Measurements from ENCODE around the gene PLEKHB1. TPM values are rescaled to one million over a fixed set of nuclear protein-coding genes. Genes with fewer than 3 reads are reported as not detected.

PLEKHB1 gene
- 10 to 100 TPM in 2 of 3 donors, 1 to 10 TPM in 1; 5.8 to 14.0 (median 10.6) TPM for polyA plus RNA-seq

- Mint-ChIP-seq H3K9me3 (no peaks in the 10 kb centered on the region), H3K27me3 (ENCODE audit: low read depth in 3 of 3) (peaks cover 0 to 3% (median 0%) of the 10 kb centered on the region in 3 donors), H3K36me3 (no peaks in the 10 kb centered on the region), H3K4me1 (peaks cover 13 to 15% of the 10 kb centered on the region in 2 donors), H3K4me3 (peak within 1 kb of the TSS in 2 of 5 donors; percentile 32 to 67), H3K27ac (peak within 1 kb of the TSS in 2 of 6 donors; percentile 34 to 60)
- DNase-seq, result no peak
Measured at GRCh38 chr11:73645972-73646631, at the start of gene PLEKHB1. Gene PLEKHB1, plus strand, starts transcription at chr11:73646581. Its CDS starts 28 bp downstream, at chr11:73646609.

GRCh38 chr11:73597336-73597955 is 48.9 kb upstream of the PLEKHB1 start:
- peak overlapping the region; percentile 13 to 95 (median 90) for H3K27ac Mint-ChIP-seq
- no peak for DNase-seq
- H3K9me3 Mint-ChIP-seq, result no peaks in the 10 kb centered on the region
- no peaks in the 10 kb centered on the region for H3K36me3 Mint-ChIP-seq
- H3K27me3 Mint-ChIP-seq (ENCODE audit: low read depth in 3 of 3), result peaks cover 8 to 16% (median 12%) of the 10 kb centered on the region in 3 donors
- H3K4me1 Mint-ChIP-seq, result peaks cover 26 to 43% of the 10 kb centered on the region in 2 donors
- peak overlapping the region; percentile 91 to 98 (median 96) for H3K4me3 Mint-ChIP-seq

- Mint-ChIP-seq H3K36me3 (no peaks in the 10 kb centered on the region), H3K27ac (peak within 1 kb of the TSS; percentile 87 to 95 (median 92)), H3K4me1 (peaks cover 26 to 43% of the 10 kb centered on the region in 2 donors), H3K27me3 (ENCODE audit: low read depth in 3 of 3) (peaks cover 8 to 16% (median 12%) of the 10 kb centered on the region in 3 donors), H3K9me3 (no peaks in the 10 kb centered on the region), H3K4me3 (peak within 1 kb of the TSS; percentile 91 to 98 (median 96))
- DNase-seq, result peak; percentile 83 to 91 (median 89)
Measured at GRCh38 chr11:73597956-73598718, 48.2 kb upstream of the PLEKHB1 start, which contains the start of gene FAM168A. Gene FAM168A, minus strand, starts transcription at chr11:73598112. Its CDS starts 129,638 bp downstream, at chr11:73468474.

- no peak for DNase-seq
- Mint-ChIP-seq H3K36me3 (no peaks in the 10 kb centered on the region), H3K4me3 (peak overlapping the region; percentile 91 to 98 (median 96)), H3K4me1 (peaks cover 26 to 43% of the 10 kb centered on the region in 2 donors), H3K27ac (peak overlapping the region; percentile 87 to 95 (median 92)), H3K27me3 (ENCODE audit: low read depth in 3 of 3) (peaks cover 8 to 16% (median 12%) of the 10 kb centered on the region in 3 donors), H3K9me3 (no peaks in the 10 kb centered on the region)
Measured at GRCh38 chr11:73598719-73599379, 47.5 kb upstream of the PLEKHB1 start.

- DNase-seq, result no peak
- H3K4me1 Mint-ChIP-seq, result no peaks in the 10 kb centered on the region
- no peak overlapping the region for H3K27ac Mint-ChIP-seq
- no peaks in the 10 kb centered on the region for H3K36me3 Mint-ChIP-seq
- H3K27me3 Mint-ChIP-seq (ENCODE audit: low read depth in 3 of 3), result peaks cover 0 to 4% (median 3%) of the 10 kb centered on the region in 3 donors
- no peaks in the 10 kb centered on the region for H3K9me3 Mint-ChIP-seq
- H3K4me3 Mint-ChIP-seq, result no peak overlapping the region
Measured at GRCh38 chr11:73612601-73613140, 33.7 kb upstream of the PLEKHB1 start.

GRCh38 chr11:73614591-73614990 is 31.8 kb upstream of the PLEKHB1 start:
- Mint-ChIP-seq H3K27me3 (ENCODE audit: low read depth in 3 of 3) (peaks cover 0 to 5% (median 4%) of the 10 kb centered on the region in 3 donors), H3K4me1 (no peaks in the 10 kb centered on the region), H3K36me3 (no peaks in the 10 kb centered on the region), H3K27ac (no peak overlapping the region), H3K4me3 (no peak overlapping the region), H3K9me3 (no peaks in the 10 kb centered on the region)
- no peak for DNase-seq

- H3K27me3 Mint-ChIP-seq (ENCODE audit: low read depth in 3 of 3), result peaks cover 5 to 11% (median 7%) of the 10 kb centered on the region in 3 donors
- no peaks in the 10 kb centered on the region for H3K9me3 Mint-ChIP-seq
- H3K4me1 Mint-ChIP-seq, result peaks cover 0 to 2% of the 10 kb centered on the region in 2 donors
- no peak overlapping the region for H3K4me3 Mint-ChIP-seq
- no peaks in the 10 kb centered on the region for H3K36me3 Mint-ChIP-seq
- DNase-seq, result no peak
- H3K27ac Mint-ChIP-seq, result no peak overlapping the region
Measured at GRCh38 chr11:73622926-73623593, 23.3 kb upstream of the PLEKHB1 start.

- peaks cover 5 to 11% (median 7%) of the 10 kb centered on the region in 3 donors for H3K27me3 Mint-ChIP-seq (ENCODE audit: low read depth in 3 of 3)
- H3K27ac Mint-ChIP-seq, result no peak overlapping the region
- H3K4me3 Mint-ChIP-seq, result no peak overlapping the region
- H3K4me1 Mint-ChIP-seq, result peaks cover 0 to 2% of the 10 kb centered on the region in 2 donors
- no peaks in the 10 kb centered on the region for H3K36me3 Mint-ChIP-seq
- no peak for DNase-seq
- no peaks in the 10 kb centered on the region for H3K9me3 Mint-ChIP-seq
Measured at GRCh38 chr11:73623686-73624085, 22.7 kb upstream of the PLEKHB1 start.

GRCh38 chr11:73625696-73626318 is 20.6 kb upstream of the PLEKHB1 start:
- peaks cover 0 to 2% of the 10 kb centered on the region in 2 donors for H3K4me1 Mint-ChIP-seq
- peak overlapping the region in 1 of 5 donors; percentile 44 for H3K4me3 Mint-ChIP-seq
- no peaks in the 10 kb centered on the region for H3K9me3 Mint-ChIP-seq
- H3K27ac Mint-ChIP-seq, result no peak overlapping the region
- H3K36me3 Mint-ChIP-seq, result no peaks in the 10 kb centered on the region
- peaks cover 5 to 9% (median 9%) of the 10 kb centered on the region in 3 donors for H3K27me3 Mint-ChIP-seq (ENCODE audit: low read depth in 3 of 3)
- peak; percentile 45 to 57 (median 46) for DNase-seq

GRCh38 chr11:73629907-73630306 is 16.5 kb upstream of the PLEKHB1 start:
- Mint-ChIP-seq H3K27ac (no peak overlapping the region), H3K4me1 (peaks cover 4 to 5% of the 10 kb centered on the region in 2 donors), H3K4me3 (no peak overlapping the region), H3K27me3 (ENCODE audit: low read depth in 3 of 3) (peaks cover 2% of the 10 kb centered on the region in 3 donors), H3K36me3 (no peaks in the 10 kb centered on the region), H3K9me3 (no peaks in the 10 kb centered on the region)
- no peak for DNase-seq

- H3K36me3 Mint-ChIP-seq, result no peaks in the 10 kb centered on the region
- no peaks in the 10 kb centered on the region for H3K9me3 Mint-ChIP-seq
- peaks cover 2 to 5% of the 10 kb centered on the region in 2 donors for H3K4me1 Mint-ChIP-seq
- no peak for DNase-seq
- no peak overlapping the region for H3K4me3 Mint-ChIP-seq
- peaks cover 0 to 2% (median 2%) of the 10 kb centered on the region in 3 donors for H3K27me3 Mint-ChIP-seq (ENCODE audit: low read depth in 3 of 3)
- no peak overlapping the region for H3K27ac Mint-ChIP-seq
Measured at GRCh38 chr11:73632996-73633395, 13.4 kb upstream of the PLEKHB1 start.

- Mint-ChIP-seq H3K27me3 (ENCODE audit: low read depth in 3 of 3) (peaks cover 0 to 3% (median 2%) of the 10 kb centered on the region in 3 donors), H3K27ac (no peak overlapping the region), H3K9me3 (no peaks in the 10 kb centered on the region), H3K36me3 (no peaks in the 10 kb centered on the region), H3K4me3 (no peak overlapping the region), H3K4me1 (peaks cover 2 to 5% of the 10 kb centered on the region in 2 donors)
- no peak for DNase-seq
Measured at GRCh38 chr11:73633999-73634398, 12.4 kb upstream of the PLEKHB1 start.

Data from immature natural killer cell (primary cell).